ENCODE data around the gene GLRX5. TPM values are rescaled to one million over a fixed set of nuclear protein-coding genes. Genes with fewer than 3 reads are reported as not detected.
A peak's percentile ranks its signal among the peaks of the same experiment; 100 is the strongest.

The GLRX5 gene
- total RNA-seq, 4 donors from 2014 or later = 28.0 to 83.2 (median 74.0) TPM

DNA sequence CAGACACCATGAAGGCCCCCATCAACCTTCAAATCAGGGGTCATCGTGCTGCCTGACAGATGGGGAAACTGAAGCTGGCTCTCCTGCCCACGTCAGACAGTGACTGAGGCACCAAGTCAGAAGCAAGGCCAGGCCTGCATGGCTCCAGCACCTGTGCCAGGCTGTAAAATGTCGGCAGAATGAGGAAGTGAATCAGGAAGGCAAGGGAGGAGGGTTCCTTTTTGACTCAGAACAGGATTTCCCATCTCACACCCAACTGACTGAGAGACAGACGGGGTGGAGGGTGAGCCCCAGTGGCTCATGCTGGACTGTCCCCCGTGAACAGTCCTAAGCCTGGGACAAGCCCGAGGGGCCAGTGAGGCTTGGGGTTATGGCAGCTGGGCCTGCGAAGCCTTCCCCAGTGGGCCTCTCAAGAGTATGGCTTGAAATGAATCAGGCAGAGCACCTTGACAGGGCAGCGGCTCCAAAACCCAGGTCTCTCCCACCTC lies 39.3 kb upstream of the GLRX5 start:
- no peaks in the 10 kb centered on the region for H3K36me3 ChIP-seq
- TF ChIP-seq POLR2A (IDR thresholded peaks at IDR 0.05) = no peak
- TF ChIP-seq, protein P1, sequence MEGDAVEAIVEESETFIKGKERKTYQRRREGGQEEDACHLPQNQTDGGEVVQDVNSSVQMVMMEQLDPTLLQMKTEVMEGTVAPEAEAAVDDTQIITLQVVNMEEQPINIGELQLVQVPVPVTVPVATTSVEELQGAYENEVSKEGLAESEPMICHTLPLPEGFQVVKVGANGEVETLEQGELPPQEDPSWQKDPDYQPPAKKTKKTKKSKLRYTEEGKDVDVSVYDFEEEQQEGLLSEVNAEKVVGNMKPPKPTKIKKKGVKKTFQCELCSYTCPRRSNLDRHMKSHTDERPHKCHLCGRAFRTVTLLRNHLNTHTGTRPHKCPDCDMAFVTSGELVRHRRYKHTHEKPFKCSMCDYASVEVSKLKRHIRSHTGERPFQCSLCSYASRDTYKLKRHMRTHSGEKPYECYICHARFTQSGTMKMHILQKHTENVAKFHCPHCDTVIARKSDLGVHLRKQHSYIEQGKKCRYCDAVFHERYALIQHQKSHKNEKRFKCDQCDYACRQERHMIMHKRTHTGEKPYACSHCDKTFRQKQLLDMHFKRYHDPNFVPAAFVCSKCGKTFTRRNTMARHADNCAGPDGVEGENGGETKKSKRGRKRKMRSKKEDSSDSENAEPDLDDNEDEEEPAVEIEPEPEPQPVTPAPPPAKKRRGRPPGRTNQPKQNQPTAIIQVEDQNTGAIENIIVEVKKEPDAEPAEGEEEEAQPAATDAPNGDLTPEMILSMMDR (IDR thresholded peaks at IDR 0.05 in 4 of 5, conservative IDR thresholded peaks at IDR 0.05 in 1 of 5) = no peak
- peaks cover 26 to 40% of the 10 kb centered on the region in 2 donors for H3K4me1 ChIP-seq
- no peaks in the 10 kb centered on the region for H3K9me3 ChIP-seq
- intact Hi-C loops (cut with DNase I; ENCODE audit: low total_unique reads) = no loop called here
- H3K4me3 ChIP-seq = no peak overlapping the region
- in situ Hi-C loops (cut with MboI; ENCODE audit: low sequenced_read_pairs in 4 of 4) = no loop called here
- peak overlapping the region in 1 of 4 donors; percentile 38 for H3K27ac ChIP-seq
- no peaks in the 10 kb centered on the region for H3K27me3 ChIP-seq
- ATAC-seq = no peak
- no peak for DNase-seq

DNA sequence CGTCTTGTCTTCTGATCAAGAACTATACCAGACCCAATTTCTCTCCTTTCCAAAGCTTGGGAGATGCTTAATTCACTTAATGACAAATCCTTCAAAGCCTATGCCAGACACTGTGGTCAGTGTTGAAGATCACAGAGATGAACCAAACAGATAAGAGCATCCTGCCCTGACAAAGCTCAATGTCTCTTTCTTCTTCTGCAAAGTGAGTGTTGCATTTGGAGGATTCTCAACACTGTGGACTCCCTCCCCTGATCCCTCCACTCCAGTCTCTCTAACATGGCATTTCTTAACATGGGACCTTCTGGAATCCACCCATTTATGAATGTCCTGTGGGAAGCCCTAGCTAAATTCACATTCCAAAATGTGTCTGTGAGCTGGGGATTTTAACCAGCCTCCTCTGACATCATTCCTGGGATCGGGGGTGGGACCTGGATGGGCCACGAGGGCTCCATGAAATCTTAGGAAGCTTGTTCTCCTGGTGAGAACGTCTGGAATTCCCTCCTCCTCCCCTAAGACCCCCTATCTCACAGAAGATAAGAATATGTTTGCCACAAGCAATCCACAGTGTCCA lies 38.7 kb upstream of the GLRX5 start:
- peak overlapping the region in 1 of 4 donors; percentile 38 for H3K27ac ChIP-seq
- H3K4me3 ChIP-seq = no peak overlapping the region
- H3K9me3 ChIP-seq = no peaks in the 10 kb centered on the region
- DNase-seq (no peak), ATAC-seq (no peak)
- peaks cover 26 to 40% of the 10 kb centered on the region in 2 donors for H3K4me1 ChIP-seq
- no peak for TF ChIP-seq POLR2A (IDR thresholded peaks at IDR 0.05)
- TF ChIP-seq, protein P1 (IDR thresholded peaks at IDR 0.05 in 4 of 5, conservative IDR thresholded peaks at IDR 0.05 in 1 of 5) = no peak
- H3K27me3 ChIP-seq = no peaks in the 10 kb centered on the region
- intact Hi-C loops (cut with DNase I; ENCODE audit: low total_unique reads) (no loop called here), in situ Hi-C loops (cut with MboI; ENCODE audit: low sequenced_read_pairs in 4 of 4) (no loop called here)
- no peaks in the 10 kb centered on the region for H3K36me3 ChIP-seq

DNA sequence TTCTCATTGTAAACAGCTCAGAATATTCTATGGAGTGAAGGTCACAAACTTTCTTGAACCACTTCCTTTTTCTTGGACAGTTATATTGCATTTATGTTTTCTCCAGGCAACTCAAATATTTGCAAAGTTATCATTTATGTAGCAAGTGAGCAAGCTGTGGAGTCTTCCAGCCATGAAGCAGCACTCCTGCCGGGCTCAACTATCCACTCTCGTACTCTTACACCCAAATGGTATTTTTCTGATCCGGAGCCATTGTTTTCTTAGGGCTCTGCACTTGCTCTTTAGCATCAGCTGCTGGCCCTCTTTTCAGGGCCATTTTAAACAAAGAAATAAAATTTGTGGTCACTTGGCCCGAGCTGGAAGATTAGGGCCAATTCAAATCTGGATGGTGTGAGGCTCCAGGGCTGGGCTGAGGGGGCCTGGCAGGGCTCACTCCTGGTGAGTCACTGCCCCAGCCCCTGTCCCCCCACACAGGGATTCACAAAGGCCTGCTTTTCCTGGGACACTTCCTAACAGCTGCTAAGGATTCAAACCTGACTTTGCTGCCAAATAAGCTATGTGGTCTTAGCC lies 38.1 kb upstream of the GLRX5 start:
- Histone ChIP-seq H3K27ac (peak overlapping the region in 1 of 4 donors; percentile 0), H3K36me3 (no peaks in the 10 kb centered on the region), H3K27me3 (no peaks in the 10 kb centered on the region), H3K4me1 (peaks cover 31 to 40% of the 10 kb centered on the region in 2 donors), H3K9me3 (no peaks in the 10 kb centered on the region), H3K4me3 (no peak overlapping the region)
- no peak for TF ChIP-seq POLR2A (IDR thresholded peaks at IDR 0.05)
- TF ChIP-seq, protein P1 (IDR thresholded peaks at IDR 0.05 in 4 of 5, conservative IDR thresholded peaks at IDR 0.05 in 1 of 5) = no peak
- in situ Hi-C loops (cut with MboI; ENCODE audit: low sequenced_read_pairs in 4 of 4) (no loop called here), intact Hi-C loops (cut with DNase I; ENCODE audit: low total_unique reads) (no loop called here)
- ATAC-seq (no peak), DNase-seq (no peak)

DNA sequence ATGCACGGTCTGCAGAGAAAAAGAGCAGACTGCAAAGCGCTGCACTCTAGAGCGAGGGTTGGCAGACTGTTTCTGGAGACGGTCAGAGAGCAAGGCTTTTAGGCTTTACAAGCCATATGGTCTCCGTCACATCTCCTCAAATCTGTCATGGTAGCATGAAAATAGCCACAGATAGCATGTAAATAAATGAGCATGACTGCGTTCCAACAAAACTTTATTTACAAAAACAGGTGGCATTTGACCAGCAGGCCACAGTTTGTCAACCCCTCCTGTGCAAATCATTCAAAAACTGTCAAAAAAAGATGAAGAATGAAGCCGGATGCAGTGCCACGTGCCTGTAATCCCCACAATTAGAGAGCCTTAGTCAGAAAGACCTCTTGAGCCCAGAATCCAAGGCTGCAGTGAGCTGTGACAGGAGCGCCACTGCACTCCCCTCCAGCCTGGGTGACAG lies 37.3 kb upstream of the GLRX5 start:
- Histone ChIP-seq H3K36me3 (no peaks in the 10 kb centered on the region), H3K27ac (no peak overlapping the region), H3K27me3 (no peaks in the 10 kb centered on the region), H3K4me3 (no peak overlapping the region), H3K4me1 (peaks cover 34 to 40% of the 10 kb centered on the region in 2 donors), H3K9me3 (no peaks in the 10 kb centered on the region)
- intact Hi-C loops (cut with DNase I; ENCODE audit: low total_unique reads) = no loop called here
- DNase-seq (no peak), ATAC-seq (no peak)
- in situ Hi-C loops (cut with MboI; ENCODE audit: low sequenced_read_pairs in 4 of 4) = no loop called here
- TF ChIP-seq POLR2A (IDR thresholded peaks at IDR 0.05) = no peak
- TF ChIP-seq, protein P1 (IDR thresholded peaks at IDR 0.05 in 4 of 5, conservative IDR thresholded peaks at IDR 0.05 in 1 of 5) = no peak

Measured in gastrocnemius medialis (tissue), 4 donors.